NCI-H510A (cell line): ENCODE data around the gene SNX12.

Experiments used
- DNase-seq: peaks from one replicate; lab custom pipeline; 2025; lab: John Stamatoyannopoulos, UW

SNX12 gene

DNA sequence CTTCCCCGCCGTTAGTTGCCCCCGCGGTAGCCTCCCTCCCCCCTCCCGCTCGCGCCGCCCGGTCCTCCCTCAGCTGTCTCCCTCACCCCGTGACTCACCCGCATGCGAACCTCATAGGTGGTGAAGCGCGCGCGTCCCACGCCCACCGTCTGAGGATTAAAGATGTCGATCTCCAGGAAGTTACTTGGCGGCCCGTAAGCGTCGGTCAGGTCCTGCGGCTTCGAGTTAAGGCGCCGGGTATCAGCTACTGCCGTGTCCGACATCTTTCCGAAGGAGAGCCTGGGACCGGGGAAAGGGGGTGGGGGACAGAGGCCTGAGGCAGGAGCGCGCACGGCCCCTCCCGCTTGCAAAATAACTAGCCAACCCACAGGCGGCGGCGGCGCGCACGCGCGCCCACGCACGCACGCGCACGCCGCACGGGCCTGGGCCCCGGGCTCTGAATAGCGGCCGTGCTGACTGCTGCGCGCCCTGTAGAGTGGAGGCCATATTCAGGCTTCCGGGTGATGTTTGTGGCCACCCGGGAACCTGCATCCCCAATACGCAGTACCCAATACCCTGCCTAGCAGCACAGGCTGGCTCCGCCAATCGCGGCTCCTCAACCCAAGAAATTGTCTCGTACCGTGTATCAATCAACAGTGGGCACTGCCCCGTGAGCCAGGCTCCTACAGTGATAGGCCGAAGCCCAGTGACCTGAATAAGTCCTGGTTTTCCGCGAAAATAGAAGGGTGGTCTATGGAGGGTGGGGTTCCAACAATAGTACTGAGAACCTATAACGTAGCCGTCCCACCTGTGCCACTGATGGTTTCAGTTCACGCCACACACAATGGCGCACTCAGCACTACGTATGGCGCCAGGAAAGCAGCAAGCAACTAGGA is at the start of gene SNX12:
Gene SNX12 (minus strand): TSS at position 291 of the 875 bp plus-strand sequence. CDS start 28 bp downstream, at position 263.
- peak; percentile 89 for DNase-seq

- no peak for DNase-seq
Measured at GRCh38 chrX:71117358-71117757, 49.2 kb upstream of the SNX12 start.

DNA sequence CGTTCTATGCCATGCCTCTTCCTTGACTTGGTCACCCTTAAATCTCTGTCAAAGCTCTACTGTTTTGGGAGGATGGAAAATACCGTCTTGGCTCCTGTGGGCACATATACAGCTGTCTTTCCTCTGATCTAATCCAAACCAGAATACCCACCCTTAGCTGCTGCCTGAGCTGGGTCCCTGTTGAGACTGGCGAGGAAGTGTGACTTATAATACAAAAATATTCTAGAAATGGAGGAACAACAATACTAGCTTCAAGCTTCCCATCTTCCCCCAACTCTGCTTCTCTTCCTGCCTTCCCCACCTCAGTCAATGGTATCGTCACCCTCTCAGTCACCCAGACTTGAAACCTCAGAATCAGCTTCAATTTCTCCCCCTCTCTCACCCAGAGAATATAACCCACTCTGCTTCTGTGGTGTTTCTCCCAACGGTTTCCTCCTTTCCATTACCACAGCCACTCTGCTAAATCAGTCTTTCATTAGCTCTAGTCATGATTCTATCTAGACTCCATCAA is 43.8 kb upstream of the SNX12 start:
- DNase-seq, result no peak

- DNase-seq, result no peak
Measured at GRCh38 chrX:71111141-71111843, 43.2 kb upstream of the SNX12 start, which contains the start of gene IL2RG. TSS of gene IL2RG (minus strand) at chrX:71111577. CDS start at chrX:71111539, 38 bp downstream.

- no peak for DNase-seq
Measured at GRCh38 chrX:71109051-71109450, 40.9 kb upstream of the SNX12 start.

GRCh38 chrX:71107762-71108360 is 39.7 kb upstream of the SNX12 start:
- DNase-seq, result no peak

DNA sequence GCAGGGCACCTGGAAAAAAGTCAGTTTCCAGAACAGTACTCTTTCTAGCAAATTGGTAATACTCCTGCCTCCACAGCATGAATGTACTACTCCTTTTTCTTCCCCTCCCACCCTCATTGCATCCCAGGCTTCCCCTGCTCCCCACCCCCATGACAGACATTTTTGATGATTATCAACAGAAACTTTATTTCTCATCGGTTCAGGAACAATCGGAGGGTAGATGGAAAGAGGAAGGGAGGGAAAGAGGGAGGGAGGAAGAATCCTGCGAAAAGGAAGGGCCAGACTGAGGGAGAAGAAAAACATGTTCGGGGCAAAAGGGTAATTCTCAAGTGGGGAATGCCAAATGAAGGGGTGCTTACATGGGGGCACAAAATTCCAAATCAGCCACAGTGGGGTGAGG is 39.1 kb upstream of the SNX12 start:
- DNase-seq, result no peak

DNA sequence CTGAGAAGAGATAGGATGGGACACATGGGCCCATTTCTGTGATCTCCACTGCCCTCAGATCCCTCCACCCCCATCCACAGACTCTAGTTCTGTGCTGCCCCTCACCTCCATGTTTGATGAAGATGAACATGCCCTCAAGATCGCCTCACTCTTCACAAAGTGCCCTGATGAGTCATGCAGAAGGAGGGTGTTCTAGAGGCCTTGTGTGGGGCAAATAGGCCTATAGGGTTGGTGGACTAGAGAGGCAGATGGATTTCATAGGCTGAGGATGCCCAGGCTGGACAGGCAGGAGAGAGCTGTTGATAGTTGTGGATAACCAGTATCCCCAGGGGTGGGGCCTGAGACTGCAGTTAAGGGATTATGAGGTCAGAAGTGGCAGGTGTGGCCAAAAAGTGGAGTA is 38.3 kb upstream of the SNX12 start, which contains the start of gene CXorf65:
Gene CXorf65 (minus strand): TSS at position 314 of the 400 bp plus-strand sequence. CDS start 184 bp downstream, at position 130.
- DNase-seq, result no peak

GRCh38 chrX:71105628-71106027 is 37.5 kb upstream of the SNX12 start:
- no peak for DNase-seq

- DNase-seq, result no peak
Measured at GRCh38 chrX:71103110-71103983, 35.2 kb upstream of the SNX12 start.

GRCh38 chrX:71102292-71102691 is 34.2 kb upstream of the SNX12 start:
- no peak for DNase-seq

DNA sequence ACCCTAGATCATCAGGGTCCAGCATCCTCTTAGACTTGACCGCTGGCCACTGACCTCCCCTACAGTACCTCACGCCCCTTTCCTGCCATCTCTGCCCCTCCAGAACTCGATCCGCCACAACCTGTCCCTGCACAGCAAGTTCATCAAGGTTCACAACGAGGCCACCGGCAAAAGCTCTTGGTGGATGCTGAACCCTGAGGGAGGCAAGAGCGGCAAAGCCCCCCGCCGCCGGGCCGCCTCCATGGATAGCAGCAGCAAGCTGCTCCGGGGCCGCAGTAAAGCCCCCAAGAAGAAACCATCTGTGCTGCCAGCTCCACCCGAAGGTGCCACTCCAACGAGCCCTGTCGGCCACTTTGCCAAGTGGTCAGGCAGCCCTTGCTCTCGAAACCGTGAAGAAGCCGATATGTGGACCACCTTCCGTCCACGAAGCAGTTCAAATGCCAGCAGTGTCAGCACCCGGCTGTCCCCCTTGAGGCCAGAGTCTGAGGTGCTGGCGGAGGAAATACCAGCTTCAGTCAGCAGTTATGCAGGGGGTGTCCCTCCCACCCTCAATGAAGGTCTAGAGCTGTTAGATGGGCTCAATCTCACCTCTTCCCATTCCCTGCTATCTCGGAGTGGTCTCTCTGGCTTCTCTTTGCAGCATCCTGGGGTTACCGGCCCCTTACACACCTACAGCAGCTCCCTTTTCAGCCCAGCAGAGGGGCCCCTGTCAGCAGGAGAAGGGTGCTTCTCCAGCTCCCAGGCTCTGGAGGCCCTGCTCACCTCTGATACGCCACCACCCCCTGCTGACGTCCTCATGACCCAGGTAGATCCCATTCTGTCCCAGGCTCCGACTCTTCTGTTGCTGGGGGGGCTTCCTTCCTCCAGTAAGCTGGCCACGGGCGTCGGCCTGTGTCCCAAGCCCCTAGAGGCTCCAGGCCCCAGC is 32.7 kb upstream of the SNX12 start:
- no peak for DNase-seq

GRCh38 chrX:71099736-71100135 is 31.6 kb upstream of the SNX12 start:
- DNase-seq, result no peak

DNA sequence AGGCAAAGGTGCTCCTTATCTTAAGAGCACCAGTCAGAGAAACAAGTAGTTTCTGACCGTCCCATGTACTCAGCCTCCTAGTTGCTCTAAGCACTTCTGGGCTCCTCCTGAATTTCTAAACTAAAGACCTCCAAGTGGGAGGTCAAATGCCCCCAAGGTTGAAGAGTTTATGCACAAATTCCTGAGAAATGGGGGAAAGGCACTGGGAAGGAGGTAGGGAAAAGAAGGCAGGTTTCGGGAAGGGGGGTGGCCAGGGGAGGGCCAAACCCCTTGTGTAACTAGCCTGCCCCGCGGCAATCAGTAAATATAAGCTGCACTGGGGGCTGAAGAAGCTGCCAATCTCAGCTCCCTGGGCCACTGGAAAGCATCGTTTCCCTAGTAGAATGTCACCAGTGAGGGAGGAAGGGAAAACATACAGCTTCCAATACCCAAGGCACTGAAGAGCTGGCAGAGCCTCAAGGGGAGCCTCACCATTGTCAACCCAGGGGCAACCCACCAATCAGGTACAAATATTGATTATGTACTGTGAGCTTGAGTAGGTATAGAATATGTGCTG is 30.9 kb upstream of the SNX12 start:
- no peak for DNase-seq

DNA sequence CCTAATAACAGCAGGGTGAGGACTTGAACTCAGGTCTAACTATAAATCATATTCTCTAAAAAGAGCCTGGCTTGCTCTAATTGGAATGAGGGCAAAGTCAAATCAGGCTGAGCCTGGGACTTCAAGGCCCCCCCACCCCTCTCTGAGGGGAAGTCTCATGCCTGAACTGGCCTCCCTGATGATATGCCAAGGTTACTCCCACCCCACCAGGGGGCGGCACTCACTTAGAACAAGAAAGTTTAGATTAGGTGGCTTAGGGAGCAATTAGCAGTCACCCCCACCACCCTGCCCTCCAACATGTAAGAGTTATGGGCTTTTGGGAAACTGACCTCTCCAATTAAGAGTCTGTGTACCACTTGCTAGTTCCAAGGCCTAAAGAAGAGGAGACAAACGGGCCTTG is 30.2 kb upstream of the SNX12 start:
- DNase-seq, result no peak

DNA sequence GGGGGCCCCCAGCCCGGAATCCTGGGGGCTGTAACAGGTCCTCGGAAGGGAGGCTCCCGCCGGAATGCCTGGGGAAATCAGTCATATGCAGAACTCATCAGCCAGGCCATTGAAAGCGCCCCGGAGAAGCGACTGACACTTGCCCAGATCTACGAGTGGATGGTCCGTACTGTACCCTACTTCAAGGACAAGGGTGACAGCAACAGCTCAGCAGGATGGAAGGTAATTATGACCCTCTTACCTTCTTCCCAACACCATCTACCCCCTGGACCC is 28.6 kb upstream of the SNX12 start:
- no peak for DNase-seq

- DNase-seq, result peak; percentile 5
Measured at GRCh38 chrX:71095981-71096759, 28.0 kb upstream of the SNX12 start.

DNA sequence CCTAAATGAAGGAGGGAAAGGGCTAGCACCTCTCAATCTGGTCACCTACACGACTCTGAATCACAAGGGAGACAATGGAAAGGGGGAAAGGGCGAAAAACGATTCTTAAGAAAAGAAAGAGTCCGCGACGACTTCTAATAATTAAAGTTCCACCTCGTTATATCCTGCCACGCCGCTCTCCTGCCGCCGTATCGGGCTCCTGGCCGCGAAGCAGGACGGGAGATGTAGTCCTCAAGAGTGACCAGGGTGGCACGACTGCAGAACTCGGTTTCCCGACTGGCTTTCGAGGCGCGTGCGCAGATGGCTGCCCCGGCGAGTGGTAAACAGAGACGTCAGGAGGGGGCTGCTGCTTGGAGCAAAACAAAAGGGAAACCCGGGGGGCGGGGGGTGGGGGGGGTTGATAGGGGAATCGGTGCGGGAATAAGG is 27.4 kb upstream of the SNX12 start, which contains the start of gene FOXO4:
Gene FOXO4 (plus strand): TSS at position 297 of the 426 bp plus-strand sequence. CDS start 678 bp downstream, outside the sequence.
- DNase-seq, result peak; percentile 68

DNA sequence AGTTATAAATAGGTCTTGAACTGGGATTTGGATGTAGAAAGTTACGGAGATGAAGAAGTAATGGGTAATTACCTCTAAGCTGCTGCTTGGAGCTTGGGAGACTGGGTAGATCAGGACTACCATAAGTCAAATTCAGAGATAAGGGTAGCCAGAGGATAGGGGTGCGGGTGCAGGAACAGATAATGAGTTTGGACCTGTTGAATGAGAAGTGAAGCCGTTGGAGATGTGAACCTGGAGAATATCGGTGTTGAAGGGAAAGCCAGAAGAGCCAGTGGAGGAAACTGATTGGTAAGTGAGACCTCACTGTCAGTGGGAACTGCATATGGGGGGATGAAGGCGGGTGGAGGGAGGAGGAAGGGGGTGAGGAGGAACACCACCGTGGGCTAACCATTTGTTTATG is 26.9 kb upstream of the SNX12 start:
- DNase-seq, result no peak
